Glutamatergic neuron (in vitro differentiated cells): ENCODE measurements around the gene HPS5. TPM values are rescaled to one million over a fixed set of nuclear protein-coding genes. Genes with fewer than 3 reads are reported as not detected.

Source experiments
- DNase-seq: peaks from one replicate; pipeline ENCODE4 v3.0.0; 2022
- H3K27ac Mint-ChIP-seq: one replicate; pipeline ENCODE4 v1.8.0; 2020; ENCODE audit warnings: mild to moderate bottlenecking, mixed read lengths, inconsistent platforms; ENCODE audit not compliant: unreplicated experiment
- H3K27me3 Mint-ChIP-seq: one replicate; pipeline ENCODE4 v1.8.0; 2020; ENCODE audit warnings: mild to moderate bottlenecking, moderate library complexity, mixed read lengths, inconsistent platforms; ENCODE audit not compliant: unreplicated experiment
- H3K36me3 Mint-ChIP-seq: one replicate; pipeline ENCODE4 v1.8.0; 2020; ENCODE audit warnings: mild to moderate bottlenecking, mixed read lengths, inconsistent platforms; ENCODE audit not compliant: unreplicated experiment
- H3K4me1 Mint-ChIP-seq: one replicate; pipeline ENCODE4 v1.8.0; 2020; ENCODE audit warnings: mild to moderate bottlenecking, low read depth, mixed read lengths, inconsistent platforms; ENCODE audit not compliant: unreplicated experiment
- H3K4me3 Mint-ChIP-seq: one replicate; pipeline ENCODE4 v1.8.0; 2020; ENCODE audit warnings: mild to moderate bottlenecking, mixed read lengths, inconsistent platforms; ENCODE audit not compliant: unreplicated experiment
- H3K9me3 Mint-ChIP-seq: one replicate; pipeline ENCODE4 v1.8.0; 2020; ENCODE audit warnings: mild to moderate bottlenecking, moderate library complexity, mixed read lengths, inconsistent platforms; ENCODE audit not compliant: unreplicated experiment
- CTCF ChIP-seq: fragments of 200-600 bp; sonication (generic); IDR thresholded peaks from one replicate; pipeline ENCODE4 v1.5.0; 2021; ENCODE audit not compliant: partially characterized antibody, unreplicated experiment
- total RNA-seq: library from RNA; stranded (reverse); fragmentation: NEBNext Ultra II Directional; extraction: Animal tissue kit (Norgen Biotek cat#: 25700); gene quantifications from one replicate; pipeline ENCODE4 v1.2.1, GENCODE V29; 2021; ENCODE audit not compliant: unreplicated experiment

The HPS5 gene
- total RNA-seq, 1 donor from 2014 or later: 17.9 TPM

- no peak overlapping the region for H3K27ac Mint-ChIP-seq
- no peaks in the 10 kb centered on the region for H3K9me3 Mint-ChIP-seq
- H3K4me1 Mint-ChIP-seq: no peaks in the 10 kb centered on the region
- no peak for DNase-seq
- no peaks in the 10 kb centered on the region for H3K27me3 Mint-ChIP-seq
- no peak overlapping the region for H3K4me3 Mint-ChIP-seq
- no peak for TF ChIP-seq CTCF
- H3K36me3 Mint-ChIP-seq: no peaks in the 10 kb centered on the region
Observed at GRCh38 chr11:18304745-18305144, 17.2 kb downstream of the HPS5 start.

GRCh38 chr11:18299721-18300120 lies 22.2 kb downstream of the HPS5 start:
- Mint-ChIP-seq H3K4me3 (no peak overlapping the region), H3K27me3 (no peaks in the 10 kb centered on the region), H3K36me3 (no peaks in the 10 kb centered on the region), H3K9me3 (no peaks in the 10 kb centered on the region), H3K4me1 (no peaks in the 10 kb centered on the region), H3K27ac (no peak overlapping the region)
- no peak for TF ChIP-seq CTCF
- no peak for DNase-seq

GRCh38 chr11:18295316-18295715 lies 26.6 kb downstream of the HPS5 start:
- no peak for TF ChIP-seq CTCF
- no peaks in the 10 kb centered on the region for H3K4me1 Mint-ChIP-seq
- H3K4me3 Mint-ChIP-seq: no peak overlapping the region
- no peaks in the 10 kb centered on the region for H3K36me3 Mint-ChIP-seq
- no peaks in the 10 kb centered on the region for H3K27me3 Mint-ChIP-seq
- no peak overlapping the region for H3K27ac Mint-ChIP-seq
- no peaks in the 10 kb centered on the region for H3K9me3 Mint-ChIP-seq
- DNase-seq: no peak

- Mint-ChIP-seq H3K27ac (no peak overlapping the region), H3K4me3 (no peak overlapping the region), H3K36me3 (no peaks in the 10 kb centered on the region), H3K27me3 (no peaks in the 10 kb centered on the region), H3K4me1 (no peaks in the 10 kb centered on the region), H3K9me3 (no peaks in the 10 kb centered on the region)
- TF ChIP-seq CTCF: no peak
- no peak for DNase-seq
Observed at GRCh38 chr11:18294862-18295261, 27.1 kb downstream of the HPS5 start.

- no peak overlapping the region for H3K27ac Mint-ChIP-seq
- TF ChIP-seq CTCF: no peak
- no peaks in the 10 kb centered on the region for H3K4me1 Mint-ChIP-seq
- no peaks in the 10 kb centered on the region for H3K9me3 Mint-ChIP-seq
- no peak for DNase-seq
- H3K4me3 Mint-ChIP-seq: no peak overlapping the region
- H3K36me3 Mint-ChIP-seq: no peaks in the 10 kb centered on the region
- no peaks in the 10 kb centered on the region for H3K27me3 Mint-ChIP-seq
Observed at GRCh38 chr11:18288911-18289310, 33.0 kb downstream of the HPS5 start.
